NCI-H1105 (cell line): ENCODE measurements around the gene COL25A1.
A peak's percentile ranks its signal among the peaks of the same experiment; 100 is the strongest.

Experiments
- DNase-seq: peaks from one replicate; lab custom pipeline; 2025; lab: John Stamatoyannopoulos, UW

Gene COL25A1

DNA sequence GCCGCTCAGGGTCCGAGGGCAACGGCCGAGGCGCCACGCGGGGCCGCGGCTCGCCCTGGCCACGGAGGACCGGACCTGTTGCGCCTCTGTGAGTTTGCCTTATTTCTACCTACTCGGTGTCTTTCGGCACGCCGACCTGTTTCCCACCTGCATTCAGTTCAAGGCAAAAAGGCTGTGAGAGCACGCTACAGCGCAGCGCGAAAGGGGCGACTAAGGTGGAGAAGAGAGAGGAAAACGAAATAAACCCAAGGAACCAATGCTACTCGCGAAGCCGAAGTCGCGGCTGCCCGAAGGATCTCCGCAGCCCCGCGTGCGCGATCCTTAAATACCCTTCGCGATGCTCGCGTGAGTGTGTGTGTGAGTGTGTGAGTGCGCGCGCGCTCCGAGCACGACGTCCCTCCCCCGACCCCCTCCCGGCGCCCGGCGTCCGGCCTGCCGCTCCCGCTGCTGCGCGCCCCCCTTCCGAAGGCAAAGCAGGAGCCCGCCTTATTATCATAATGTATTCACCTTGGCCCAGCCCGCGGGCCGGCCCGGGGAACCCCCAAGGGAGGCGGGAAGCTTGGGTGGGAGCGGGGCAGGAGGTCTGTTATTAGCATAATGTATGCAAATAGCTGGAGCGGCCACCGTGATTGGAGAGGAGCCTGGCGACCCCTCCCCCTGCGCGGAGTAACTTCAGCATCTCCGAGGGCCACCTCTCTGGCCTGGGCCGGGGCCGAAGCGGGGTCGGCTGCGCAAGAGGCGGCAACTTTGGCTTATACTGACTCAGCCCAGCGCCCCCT lies at the start of gene COL25A1:
TSS of gene COL25A1 (minus strand) at position 298 of the 779 bp plus-strand sequence.
- peak; percentile 24 for DNase-seq

GRCh38 chr4:109350121-109350520 lies 47.7 kb upstream of the COL25A1 start:
- DNase-seq = no peak

DNA sequence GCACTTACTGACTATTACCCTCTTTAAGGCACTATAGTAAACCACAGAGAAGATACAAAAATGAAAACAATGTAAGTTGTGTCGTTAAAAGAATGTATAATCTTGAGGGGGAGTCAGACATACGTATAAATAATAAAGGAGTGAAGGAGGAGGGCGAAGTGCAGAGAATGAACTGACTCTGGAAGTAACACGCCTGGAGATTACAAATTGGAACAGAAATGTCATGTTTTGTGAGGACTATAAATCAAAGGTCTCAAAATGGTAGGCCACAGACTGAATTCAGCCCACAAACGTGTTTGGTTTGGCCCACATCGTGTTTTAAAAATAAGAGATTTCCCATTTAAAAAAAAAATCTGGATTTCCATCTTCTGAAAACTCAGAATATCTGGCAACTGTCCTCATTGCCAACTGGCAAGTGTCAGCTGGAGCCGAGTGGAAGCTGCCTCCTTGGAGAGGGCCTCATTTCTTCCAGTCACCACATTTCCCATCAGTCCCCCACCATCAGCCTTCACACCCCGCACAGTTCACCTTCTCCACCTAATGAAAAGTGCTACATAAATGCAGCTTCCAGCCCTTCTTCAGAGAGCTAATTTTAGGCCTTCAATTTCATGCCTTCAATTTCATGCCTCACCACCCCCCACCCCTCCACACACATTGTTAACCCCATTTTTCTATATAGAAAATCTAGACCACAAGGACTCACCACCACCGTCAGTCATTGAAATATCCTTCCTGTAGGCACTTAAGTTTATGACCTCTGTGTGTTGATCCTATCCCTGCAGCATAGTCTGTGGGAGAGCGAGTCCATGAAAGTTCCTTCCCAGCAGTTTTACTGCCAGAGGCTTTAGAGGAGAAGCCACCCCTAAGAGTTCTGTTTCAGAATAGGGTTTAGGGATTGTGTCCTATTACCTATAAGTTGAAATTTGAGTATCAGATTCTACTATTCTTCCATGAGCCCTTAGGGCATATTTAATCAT lies 32.0 kb upstream of the COL25A1 start:
- no peak for DNase-seq

- DNase-seq = no peak
These were observed 30.5 kb upstream of the COL25A1 start for GRCh38 chr4:109332926-109333464.

DNA sequence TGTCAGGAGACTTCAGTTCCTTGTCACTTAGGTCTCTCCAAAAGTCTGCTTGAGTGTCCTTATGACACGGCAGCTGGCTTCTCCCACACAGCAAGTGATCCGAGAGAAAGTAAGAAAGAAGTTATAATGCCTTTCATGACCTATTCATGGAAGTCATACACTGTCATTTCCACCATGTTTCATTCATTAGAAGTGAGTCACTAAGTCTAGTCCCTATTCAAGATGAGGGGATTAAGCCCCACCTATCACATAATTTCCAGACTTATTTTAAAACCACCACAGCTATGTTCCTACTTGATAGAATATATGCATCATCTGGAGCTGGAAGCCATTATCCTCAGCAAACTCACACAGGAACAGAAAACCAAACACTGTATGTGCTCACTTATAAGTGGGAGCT lies 25.2 kb upstream of the COL25A1 start:
- DNase-seq = no peak

DNA sequence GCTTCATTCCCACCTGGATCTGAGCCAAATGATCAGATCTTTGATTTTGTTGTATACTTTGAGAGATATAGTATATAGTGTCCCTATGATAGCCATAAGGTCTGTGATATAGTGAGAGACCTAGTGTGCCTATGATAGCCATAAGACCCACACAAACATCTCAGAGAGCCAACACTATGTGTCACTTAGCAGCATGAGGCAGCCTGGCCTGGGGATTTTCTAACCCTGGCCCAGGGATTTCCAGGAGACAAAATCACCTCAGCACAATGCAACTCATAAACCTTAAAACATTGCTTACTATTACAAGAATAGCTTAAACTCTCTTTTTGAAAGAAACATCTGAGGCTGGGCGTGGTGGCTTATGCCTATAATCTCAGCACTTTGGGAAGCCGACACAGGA lies 23.2 kb upstream of the COL25A1 start:
- no peak for DNase-seq

DNA sequence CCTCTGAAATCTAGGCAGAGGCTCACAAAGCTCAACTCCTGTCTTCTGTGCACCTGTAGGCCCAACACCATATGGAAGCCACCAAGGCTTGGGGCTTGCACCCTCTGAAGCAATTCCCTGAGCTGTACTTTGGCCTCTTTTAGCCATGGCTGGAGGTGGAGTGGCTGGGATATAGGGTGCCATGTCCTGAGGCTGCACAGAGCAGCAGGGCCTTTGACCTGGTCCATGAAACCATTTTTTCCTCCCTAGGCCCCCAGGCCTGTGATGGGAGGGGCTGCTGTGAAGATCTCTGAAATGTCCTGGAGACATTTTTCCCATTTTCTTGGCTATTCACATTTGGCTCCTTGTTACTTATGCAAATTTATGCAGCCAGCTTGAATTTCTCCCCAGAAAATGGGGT lies 20.9 kb upstream of the COL25A1 start:
- no peak for DNase-seq

- no peak for DNase-seq
These were observed 18.8 kb upstream of the COL25A1 start for GRCh38 chr4:109321232-109321631.

GRCh38 chr4:109319684-109320083 lies 17.2 kb upstream of the COL25A1 start:
- DNase-seq = no peak

GRCh38 chr4:109319156-109319555 lies 16.7 kb upstream of the COL25A1 start:
- DNase-seq = no peak

DNA sequence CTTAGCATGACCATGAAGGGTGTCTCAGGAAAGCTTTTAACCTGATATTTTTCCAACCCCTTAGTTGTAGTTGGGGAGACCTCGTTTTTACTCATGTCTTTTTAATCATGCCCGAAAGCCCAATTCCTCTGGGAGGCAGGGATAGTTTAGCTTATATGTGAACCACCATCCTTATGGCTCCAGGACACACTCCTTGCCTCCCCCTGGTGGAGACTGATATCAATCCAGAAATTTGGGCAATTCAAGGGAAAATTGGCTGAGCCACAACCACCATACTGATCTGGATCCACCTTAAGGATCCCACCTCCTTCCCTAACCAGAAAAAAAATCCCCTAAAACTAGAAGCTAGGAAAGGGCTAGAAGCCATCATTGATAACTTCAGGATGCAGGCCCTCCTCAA lies 13.4 kb upstream of the COL25A1 start:
- no peak for DNase-seq

DNA sequence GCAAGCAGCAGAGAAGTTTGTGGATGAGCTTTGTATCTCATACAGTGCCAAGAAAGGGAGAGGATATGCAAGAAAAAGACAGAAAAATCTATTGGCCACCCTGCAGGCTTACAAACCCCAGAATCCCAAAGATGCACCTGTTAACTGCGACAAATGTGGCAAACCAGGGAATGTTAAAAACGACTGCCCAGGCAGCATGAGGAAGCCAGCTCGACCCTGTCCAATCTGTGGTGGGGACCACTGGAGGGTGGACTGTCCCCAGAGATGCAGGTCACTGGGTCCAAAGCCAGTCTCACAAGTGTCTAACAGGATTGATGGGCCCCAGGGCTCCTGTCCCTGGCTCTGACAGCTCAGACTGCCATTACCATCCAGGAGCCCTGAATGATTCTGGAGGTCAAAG lies 12.9 kb upstream of the COL25A1 start:
- no peak for DNase-seq

GRCh38 chr4:109313168-109314133 lies 11.0 kb upstream of the COL25A1 start:
- no peak for DNase-seq

GRCh38 chr4:109303140-109303496 lies 660 bp upstream of the COL25A1 start:
- DNase-seq = no peak

- DNase-seq = no peak
These were observed 652 bp downstream of the COL25A1 start for GRCh38 chr4:109301651-109302360.

DNA sequence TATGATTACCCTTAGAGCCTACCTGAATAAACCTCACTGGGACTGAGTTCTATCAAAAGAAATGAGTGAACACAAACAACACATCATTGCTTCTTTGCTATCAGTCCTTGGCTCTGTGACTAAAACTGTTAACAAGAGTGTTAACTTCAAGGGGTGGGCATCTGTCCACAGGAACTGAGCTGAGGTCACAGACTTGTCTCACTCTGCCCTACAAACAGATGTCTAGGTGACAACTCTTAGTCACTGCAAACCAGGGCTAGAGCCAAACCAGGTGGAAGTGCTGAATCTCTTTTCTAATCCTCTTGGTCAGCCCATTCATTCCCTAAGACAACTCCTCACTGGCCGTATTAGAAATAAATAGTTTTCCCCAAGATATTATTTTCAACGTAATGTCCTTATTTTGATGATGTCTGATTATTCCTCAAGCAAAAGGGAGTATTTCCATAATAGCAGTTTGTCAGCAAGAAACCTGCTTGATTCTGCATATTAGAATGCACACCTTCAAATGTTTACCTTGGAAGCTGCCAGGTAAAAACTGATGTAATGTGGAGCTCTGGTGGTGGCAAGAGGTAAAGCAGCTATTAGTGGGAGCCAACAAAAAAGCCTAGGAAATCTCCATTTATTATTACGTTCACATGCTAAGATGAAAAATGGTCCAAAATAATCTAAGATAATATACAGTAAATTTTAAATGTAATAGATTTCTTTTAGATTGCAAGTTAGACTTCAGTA lies 4.0 kb downstream of the COL25A1 start:
- no peak for DNase-seq

- no peak for DNase-seq
These were observed 5.9 kb downstream of the COL25A1 start for GRCh38 chr4:109296527-109296926.

- DNase-seq = no peak
These were observed 7.4 kb downstream of the COL25A1 start for GRCh38 chr4:109295081-109295480.

- DNase-seq = no peak
These were observed 7.9 kb downstream of the COL25A1 start for GRCh38 chr4:109294468-109295020.

DNA sequence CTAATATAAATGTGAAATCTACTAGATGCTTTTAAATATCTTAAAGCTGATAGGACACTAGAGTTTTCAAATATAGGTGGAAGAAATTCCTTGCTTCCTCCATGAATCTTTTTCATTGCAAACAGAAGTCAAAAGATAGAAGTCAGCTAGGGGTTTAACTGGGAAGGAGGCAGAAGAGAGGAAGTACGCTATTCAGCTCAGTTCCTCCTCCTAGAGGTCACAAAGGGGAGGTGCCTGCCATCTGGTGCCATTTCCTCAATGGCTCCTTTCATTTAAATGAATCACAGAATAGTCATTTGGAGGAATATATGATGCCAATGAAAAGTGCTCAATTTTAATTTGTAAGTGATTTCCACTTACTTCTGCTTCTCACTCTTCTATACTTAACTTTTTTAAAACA lies 8.5 kb downstream of the COL25A1 start:
- DNase-seq = no peak
